ENCODE measurements around the gene SRSF3.

Gene SRSF3

DNA sequence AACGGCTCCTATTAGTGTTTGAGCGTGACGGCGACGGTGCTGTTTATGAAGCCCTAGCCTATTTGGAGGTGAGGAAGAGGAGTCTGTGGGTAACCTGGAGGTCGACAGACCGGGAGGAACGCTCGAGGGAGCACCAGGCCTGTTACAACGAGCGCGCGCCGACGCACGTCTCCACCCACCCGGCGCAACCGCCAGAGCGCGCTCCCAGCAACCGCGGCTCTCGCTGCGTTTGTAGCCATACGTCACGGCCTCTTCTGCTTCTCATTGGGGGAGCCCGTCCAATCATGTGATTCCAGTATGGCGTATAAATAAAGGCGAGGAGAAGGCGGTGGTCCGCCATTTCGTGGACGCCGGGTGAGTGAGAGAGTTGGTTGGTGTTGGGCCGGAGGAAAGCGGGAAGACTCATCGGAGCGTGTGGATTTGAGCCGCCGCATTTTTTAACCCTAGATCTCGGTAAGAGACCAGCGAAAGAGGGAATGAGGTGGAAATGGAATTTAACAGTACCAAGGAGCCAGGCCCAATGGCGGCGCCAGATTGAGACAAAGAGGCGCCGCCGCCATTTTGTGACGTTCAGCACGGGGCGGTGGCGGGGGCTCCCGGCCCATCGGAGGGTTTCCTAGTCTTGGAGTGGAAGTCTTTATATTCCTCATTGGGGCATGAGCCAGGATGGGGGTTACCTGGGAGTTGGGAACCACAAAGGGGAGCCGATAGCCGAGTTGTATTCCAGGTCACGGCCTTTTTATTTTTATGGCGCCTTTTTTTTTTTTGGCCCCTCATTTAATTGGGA, at the start of gene SRSF3:
TSS of gene SRSF3 (plus strand) at position 334 of the 787 bp plus-strand sequence. CDS start 2,401 bp downstream, outside the sequence.
- intact Hi-C loops (cut with DNase I): loop anchor here (2.0 kb wide), 2 partner anchors 151 to 171 kb away; partner anchors contain the start of genes KCTD20 and PXT1
- peak; percentile 92 to 99 (median 98) for DNase-seq

DNA sequence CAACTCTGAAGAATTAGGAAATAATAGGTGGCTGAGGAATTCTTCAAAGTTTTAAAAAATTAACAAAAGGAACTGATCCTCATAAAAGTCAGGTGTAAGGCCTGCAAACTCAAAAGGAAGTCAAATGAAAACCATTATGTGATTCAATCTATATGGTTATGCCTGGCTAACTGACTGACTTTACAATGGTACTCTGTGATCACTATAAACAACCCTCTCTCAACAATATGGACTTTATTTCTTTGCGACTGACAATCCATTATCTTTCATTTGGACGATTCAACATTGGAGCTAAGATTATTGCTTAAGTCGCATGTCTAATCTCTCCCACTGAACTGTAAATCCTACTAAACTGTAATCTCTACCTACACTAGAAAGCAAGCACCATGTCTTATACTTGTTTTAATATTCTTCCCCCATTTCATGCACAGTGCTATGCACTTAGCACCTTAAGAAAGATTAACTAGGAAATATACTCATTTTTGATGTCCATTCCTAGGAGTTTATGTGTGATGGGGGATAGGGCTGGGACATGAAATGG, 48.3 kb upstream of the SRSF3 start:
- no peak for DNase-seq

DNA sequence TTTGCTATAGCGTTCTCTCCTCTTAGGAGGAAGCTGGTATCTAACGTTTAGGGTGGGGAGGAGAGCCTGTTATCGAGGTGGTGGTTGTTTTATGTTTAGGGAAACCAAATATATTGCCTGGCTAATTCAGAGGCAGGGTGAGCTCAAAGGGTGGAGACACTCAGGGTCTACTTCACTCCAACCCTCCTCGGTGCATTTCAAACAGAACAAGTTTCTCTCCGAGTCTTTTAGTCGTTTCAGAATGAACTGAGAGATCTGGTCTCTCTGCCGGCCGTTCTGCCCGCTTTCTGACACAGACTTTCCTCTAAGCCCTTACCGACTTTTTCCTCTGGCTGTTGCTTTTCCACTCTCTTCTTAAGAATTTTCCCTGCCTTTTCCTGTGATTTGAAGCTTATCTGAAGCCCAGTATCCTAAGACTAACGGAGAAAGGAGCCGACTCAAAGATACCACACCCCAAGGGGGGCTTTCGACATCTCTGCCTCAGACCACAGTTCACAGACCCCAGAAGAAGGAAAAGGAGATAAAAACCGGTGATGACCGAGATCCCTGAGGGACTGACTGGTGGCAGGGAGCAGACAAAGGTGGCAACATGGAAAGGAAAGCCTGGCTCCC, 47.7 kb upstream of the SRSF3 start:
- intact Hi-C loops (cut with DNase I): loop anchor here (2.0 to 5.0 kb wide), 3 partner anchors 46 to 124 kb away; partner anchors contain the start of genes KCTD20 and PXT1
- DNase-seq: peak in 16 of 42 donors; percentile 0 to 31 (median 13)

More for the DNA sequence above, 48.3 kb upstream of the SRSF3 start:
- intact Hi-C loops (cut with DNase I): loop anchor here (2.0 to 5.0 kb wide), 3 partner anchors 47 to 124 kb away; partner anchors contain the start of genes KCTD20 and PXT1

DNA sequence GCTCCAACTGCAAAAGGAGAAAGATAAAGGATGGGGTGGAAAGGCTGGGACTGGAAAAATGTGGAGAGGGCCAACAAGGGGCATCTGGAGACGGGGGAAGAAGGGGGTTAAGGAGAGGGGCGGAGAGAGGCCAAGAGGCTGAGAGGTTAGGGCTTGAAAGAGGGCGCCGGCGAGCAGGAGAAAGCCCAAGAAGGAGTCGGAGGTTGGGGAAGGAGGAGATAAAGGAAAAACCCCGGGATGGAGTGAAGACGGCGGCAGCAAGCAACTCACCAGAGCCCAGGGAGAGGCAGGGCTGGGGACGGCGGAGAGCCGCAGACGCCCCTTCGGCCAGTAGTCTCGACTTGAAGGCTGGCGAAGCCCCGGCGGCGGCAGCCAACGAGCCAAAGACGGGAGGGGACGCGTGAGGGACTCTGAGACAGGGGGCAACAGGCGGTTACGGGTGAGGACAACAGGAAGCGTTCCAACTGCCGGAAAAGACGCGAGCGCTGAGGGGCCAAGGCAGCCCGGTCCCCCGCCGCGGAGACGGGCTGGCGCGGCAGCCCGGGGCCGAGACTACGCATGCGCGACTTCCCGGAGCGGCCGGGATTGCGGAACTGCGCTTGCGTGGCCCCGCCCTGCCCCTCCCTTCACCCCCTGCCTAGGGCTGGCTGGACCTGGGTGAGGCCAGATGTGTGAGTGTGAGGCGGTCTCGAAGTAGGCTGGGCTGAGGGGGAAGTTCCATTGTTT, 47.1 kb upstream of the SRSF3 start, which contains the start of gene STK38:
TSS of gene STK38 (minus strand) at position 560 of the 726 bp plus-strand sequence. CDS start 7,277 bp downstream, outside the sequence.
- intact Hi-C loops (cut with DNase I): loop anchor here (2.0 to 5.0 kb wide), 3 partner anchors 46 to 125 kb away; partner anchors contain the start of genes KCTD20 and PXT1
- DNase-seq: peak; percentile 68 to 96 (median 90)

DNA sequence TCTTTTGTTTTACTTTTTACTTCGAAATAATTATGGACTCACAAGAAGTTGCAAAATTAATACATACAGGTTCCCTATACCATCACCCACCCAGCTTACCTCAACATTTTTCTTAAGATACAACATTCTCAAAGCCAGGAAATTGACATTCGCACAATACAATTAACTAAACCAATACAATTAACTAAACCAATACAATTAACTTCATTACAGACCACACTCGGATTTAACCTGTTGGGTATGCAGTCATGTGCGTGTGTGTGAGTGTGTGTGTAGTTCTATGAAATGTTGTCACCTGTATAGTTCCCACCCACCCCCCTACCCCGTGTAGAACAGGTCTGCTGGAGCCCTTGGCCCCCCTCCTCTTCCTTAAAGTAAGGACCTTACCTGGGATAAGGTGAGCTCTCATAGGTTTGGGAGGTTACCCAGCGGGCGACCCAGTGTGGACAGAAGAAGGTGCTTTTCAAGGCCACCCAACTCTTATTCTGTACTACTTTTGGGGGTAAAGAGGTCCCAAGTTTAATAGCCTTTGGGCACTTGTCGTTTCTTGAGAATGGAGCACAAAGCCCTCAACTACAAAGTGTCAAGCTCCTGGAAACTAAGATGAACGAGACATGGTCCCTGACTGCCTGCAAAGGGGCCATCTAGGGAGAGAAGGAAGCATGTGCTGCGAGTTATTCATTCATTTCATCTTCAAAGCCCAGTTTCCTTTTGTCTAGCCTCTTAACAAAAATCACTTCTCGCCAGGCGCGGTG, 46.3 kb upstream of the SRSF3 start:
- intact Hi-C loops (cut with DNase I): loop anchor here (2.0 to 5.0 kb wide), 3 partner anchors 45 to 126 kb away; partner anchors contain the start of genes KCTD20 and PXT1
- DNase-seq: peak in 1 of 42 donors; percentile 1

DNA sequence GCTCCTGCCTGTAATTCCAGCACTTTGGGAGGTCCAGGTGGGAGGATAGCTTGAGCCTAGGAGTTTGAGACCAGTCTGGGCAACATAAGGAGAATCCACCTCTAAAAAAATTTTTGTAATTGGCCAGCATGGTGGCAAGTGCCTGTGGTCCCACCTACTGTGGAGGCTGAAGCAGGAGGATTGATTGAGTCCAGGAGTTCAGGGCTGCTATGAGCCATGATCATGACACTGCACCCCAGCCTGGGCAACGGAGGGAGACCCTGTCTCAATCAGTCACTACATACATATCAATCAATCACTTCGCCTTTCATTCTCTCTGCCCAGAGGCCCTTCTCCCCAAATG, 45.8 kb upstream of the SRSF3 start:
- intact Hi-C loops (cut with DNase I): loop anchor here (5.0 kb wide), 2 partner anchors 106 to 126 kb away; partner anchors contain the start of genes KCTD20 and PXT1
- DNase-seq: no peak

DNA sequence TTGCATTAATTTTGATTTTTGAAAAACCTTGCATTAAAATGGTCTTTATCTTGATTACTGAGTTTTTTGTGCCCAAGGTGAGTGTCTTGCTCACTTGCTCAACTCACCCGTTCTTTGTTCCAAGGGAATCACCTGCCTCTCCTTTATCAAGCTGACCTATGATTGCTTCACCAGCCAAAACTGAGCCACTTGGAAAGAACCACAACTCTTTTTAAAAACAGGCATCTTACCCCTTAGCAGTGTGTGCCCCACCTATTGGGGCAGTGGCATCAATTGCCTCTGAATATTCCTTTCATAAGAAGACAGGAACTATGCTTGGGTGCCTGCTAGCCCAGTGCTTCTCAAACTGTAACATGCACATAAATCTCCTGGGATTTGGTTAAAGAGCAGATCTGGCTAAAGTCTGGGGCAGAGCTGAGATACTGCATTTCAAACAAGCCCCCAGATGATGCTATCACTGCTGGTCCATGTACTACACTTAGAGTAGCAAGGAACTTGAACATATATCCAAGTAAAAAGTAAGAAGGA, 43.6 kb upstream of the SRSF3 start:
- no peak for DNase-seq
- intact Hi-C loops (cut with DNase I): no loop called here

DNA sequence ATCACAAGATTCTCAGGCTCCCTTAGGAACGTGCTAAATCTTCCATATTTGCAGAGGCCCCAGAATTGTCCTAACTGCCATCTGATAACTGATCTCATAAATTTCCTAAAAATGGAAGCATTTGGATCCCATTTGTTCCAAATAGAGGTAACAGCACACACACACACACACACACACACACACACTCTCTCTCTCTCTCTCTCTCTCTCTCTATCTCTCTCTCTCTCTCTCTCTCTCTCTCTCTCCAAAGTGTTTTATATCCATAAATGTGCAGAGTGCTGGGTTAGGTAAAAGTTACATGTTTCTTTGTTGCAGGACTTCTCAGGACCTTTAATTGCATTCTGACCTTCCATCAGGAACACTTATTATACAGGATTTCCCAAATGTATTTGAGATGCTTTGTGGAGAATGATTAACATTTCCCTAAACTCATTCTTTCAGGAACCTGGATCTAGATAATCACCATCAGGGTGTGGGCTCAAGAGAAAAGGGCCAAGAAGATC, 38.4 kb upstream of the SRSF3 start:
- intact Hi-C loops (cut with DNase I): no loop called here
- no peak for DNase-seq

DNA sequence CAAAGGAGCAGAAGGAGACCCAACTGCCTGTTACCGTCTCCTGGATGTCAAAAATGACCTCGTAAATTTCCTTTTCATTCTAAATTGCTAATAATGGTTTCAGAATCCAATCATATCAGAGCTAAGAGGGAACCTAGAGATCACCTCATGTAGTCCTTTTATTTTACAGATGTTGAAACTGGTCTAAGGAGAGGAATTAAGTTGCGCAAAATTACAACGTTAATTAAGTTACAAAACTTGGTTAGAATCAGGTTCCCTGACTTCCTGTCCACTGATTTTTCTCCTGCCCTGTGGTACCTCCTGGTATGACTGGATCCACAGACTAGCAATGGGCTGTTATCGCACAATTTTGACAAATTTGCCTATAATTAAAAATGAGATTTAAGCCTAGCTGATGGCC, 37.9 kb upstream of the SRSF3 start:
- intact Hi-C loops (cut with DNase I): no loop called here
- DNase-seq: no peak

DNA sequence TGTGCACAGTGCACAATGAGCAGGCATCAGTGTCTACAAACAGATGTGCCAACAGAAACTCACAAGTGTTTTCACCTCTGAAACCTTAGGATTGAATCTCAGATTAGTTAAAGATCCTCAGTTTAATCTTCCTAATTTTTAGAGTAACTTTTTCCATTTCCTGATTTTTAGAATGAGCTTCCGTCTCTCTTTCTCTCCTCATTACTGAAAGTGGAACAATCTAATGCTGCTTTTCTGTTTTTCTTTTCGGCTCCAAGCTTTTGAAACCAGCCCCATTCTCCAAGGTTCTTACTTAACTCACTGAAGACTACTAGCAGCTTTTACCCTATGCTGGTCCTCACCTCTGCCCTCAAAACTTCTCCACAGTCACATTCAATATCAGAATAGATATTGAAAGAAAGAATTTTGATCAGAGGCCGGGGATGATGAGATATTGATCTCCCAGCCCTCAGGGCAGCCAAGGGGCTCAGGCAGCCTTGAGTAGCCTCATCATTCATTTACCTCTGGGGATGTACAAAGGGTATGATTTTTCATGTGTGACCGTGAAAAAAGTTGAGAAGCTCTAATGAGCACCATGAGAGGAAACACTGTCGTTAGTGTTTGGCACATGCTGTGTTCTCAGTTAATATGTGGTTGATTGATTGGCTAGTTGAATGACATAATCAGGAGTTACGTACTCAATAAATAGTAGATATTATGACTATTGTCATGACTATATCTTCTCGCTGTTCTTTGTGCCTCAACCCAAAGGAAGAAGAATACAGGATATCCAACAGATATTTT, 35.0 kb upstream of the SRSF3 start:
- intact Hi-C loops (cut with DNase I): no loop called here
- DNase-seq: no peak

DNA sequence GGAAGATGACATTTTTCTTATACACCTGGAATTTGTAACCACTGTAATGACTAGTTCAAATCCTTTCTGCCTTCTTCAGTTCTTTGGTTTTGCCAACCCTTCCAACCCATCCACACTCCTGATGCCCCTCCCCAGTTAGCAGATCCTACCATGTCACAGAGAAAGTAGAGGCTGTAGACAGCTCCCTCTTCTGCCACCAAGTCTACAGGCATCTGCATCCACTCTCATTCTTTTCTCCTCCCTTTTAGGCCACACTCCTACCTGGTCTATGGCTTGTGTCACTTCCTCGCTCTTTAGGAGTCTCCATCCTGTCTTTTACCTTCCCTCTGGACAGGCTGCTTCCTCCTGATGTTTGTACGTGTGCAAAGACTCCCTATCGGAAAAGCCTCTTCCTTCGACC, 33.3 kb upstream of the SRSF3 start:
- no peak for DNase-seq
- intact Hi-C loops (cut with DNase I): no loop called here

DNA sequence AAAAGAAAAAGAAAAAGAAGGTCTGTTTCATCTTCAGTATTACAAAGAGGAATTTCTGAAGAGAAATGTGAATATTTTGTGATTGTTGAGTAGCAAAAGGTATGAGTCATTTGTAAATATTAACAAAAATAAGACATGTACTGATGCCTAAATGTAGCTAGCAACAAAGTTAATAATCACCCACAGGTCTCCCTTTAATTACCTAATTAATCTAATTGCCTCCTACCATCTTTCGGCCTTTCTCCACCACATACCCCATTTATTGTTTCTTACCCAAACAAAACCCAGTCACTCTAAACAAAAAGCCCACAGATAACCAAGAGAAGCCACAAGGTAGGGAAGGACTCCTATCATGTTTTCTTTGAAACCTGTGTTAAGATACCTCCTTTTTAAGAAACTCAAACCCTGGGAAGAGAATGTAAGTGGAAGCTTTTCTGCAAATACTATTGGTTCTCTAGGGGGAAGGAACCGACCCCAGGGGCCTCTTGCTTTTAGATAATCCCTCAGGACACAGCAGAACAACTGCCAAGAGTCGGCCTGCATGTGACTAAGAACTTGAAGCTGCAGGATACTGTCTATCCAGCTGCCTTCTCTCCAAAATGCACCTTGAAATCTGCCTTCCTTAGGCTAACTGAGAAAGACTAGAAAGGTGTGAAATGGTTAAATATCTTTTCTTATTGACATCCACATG, 30.8 kb upstream of the SRSF3 start:
- no peak for DNase-seq
- intact Hi-C loops (cut with DNase I): no loop called here

DNA sequence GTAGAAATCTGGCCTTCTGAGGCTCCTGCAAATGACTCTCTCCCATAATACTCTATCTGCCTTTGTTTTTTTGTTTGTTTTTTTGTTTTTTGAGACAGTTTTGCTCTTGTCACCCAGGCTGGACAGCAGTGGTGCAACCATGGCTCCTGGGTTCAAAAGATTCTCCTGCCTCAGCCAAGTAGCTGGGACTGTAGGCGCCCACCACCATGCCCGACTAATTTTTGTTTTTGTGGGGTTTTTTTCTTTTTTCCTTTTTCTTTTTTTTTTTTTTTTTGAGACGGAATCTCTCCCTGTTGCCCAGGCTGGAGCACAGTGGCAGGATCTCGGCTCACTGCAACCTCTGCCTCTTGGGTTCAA, 30.3 kb upstream of the SRSF3 start:
- intact Hi-C loops (cut with DNase I): no loop called here
- DNase-seq: no peak

DNA sequence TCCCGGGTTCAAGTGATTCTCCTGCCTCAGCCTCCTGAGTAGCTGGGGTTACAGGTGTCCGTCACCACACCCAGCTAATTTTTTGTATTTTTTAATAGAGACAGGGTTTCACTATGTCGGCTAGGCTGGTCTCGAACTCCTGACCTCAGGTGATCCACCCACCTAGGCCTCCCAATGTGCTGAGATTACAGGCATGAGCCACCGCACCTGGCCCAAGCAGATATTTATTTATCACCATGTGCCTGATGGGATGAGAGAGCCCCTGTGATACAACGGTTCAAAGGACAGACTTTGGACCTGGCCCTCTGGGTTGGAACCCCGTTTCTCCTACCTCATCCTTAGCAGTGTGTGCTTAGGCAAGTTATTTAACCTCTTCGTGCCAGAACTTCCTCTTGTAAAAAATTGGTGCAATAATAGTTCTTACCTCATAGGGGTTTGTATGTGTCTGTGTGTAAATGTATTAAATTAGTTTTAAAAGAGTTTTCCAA, 27.7 kb upstream of the SRSF3 start:
- intact Hi-C loops (cut with DNase I): no loop called here
- DNase-seq: no peak

DNA sequence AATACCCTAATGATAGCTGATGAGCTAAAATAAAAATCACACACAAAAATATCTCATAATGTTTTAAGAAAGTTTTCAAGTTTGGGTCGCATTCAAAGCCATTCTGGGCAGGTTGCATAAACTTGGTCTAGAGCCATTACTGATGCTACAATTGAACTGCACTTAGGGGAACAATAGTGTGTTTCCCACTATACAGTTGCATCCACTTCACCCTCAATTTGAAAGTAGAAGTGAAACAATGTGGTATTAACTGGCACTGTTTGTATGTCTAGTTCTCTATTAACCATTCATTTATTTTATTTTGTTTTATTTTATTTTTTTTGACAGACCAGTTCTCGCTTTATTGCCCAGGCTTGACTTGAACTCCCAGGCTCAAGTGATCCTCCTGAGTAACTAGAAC, 23.9 kb upstream of the SRSF3 start:
- no peak for DNase-seq
- intact Hi-C loops (cut with DNase I): no loop called here
